ENCODE measurements around the gene C2orf81. TPM values are rescaled to one million over a fixed set of nuclear protein-coding genes. Genes with fewer than 3 reads are reported as not detected.

Gene C2orf81
- total and polyA plus RNA-seq, 12 donors: 0.36 to 7.1 (median 1.8) TPM

GRCh38 chr2:74381751-74382150 lies 39.7 kb downstream of the C2orf81 start:
- WGBS, 4 donors: 89 to 100% (median 95%) methylated on average over 3 of the region's 3 CpGs
- peaks cover 21 to 61% of the 10 kb centered on the region in 2 donors for H3K4me1 ChIP-seq (replicated peaks in 1 of 2)

DNA sequence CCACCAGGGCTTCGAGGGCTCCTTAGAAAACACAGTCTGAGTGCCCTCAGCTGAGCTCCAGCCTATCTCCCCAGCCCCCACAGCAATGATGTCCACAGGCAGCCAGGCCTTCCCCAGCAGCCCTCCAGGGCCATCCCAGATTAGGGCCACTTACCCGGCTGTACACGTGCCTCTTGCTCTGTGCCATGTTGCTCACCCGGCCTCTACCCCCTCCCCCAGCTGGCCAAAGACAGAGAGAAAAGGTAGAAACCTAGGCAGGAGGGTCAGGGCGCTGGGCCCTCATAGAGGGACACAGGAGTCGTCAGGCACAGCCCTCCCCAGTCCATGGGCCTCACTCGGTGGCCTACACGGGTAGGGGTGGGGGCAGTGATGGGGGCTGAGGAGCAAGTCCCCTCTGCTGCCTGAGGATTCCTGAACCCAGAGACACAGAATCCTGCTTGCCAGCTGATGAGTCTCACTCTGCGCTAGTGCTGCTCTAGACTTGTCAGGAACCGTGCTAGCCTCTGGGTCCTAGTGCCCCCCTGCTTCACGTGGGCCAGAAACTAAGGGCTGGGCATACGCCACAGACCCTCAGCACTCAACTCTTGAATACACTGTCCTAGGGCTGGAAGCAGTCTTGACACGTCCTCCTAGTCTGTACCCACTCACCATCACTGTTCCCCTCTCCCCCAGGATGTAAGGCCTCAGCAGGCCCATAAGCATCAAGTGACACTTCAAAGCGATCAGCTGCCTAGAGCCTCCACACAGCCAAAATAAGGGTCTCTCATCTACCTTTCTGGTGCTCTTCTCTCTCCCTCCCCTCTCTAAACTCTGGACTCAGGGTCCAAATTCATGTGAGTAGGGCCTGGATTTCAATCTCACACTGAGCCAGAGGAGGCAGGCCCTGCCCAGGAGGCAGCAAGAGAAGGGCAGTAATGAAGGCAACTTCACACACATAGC lies 41.3 kb downstream of the C2orf81 start, which contains the start of gene DCTN1:
TSS of gene DCTN1 (minus strand) at position 461 of the 939 bp plus-strand sequence. CDS start at position 187, 274 bp downstream.
- peaks cover 21 to 51% of the 10 kb centered on the region in 2 donors for H3K4me1 ChIP-seq (replicated peaks in 1 of 2)
- TF ChIP-seq, protein P1, sequence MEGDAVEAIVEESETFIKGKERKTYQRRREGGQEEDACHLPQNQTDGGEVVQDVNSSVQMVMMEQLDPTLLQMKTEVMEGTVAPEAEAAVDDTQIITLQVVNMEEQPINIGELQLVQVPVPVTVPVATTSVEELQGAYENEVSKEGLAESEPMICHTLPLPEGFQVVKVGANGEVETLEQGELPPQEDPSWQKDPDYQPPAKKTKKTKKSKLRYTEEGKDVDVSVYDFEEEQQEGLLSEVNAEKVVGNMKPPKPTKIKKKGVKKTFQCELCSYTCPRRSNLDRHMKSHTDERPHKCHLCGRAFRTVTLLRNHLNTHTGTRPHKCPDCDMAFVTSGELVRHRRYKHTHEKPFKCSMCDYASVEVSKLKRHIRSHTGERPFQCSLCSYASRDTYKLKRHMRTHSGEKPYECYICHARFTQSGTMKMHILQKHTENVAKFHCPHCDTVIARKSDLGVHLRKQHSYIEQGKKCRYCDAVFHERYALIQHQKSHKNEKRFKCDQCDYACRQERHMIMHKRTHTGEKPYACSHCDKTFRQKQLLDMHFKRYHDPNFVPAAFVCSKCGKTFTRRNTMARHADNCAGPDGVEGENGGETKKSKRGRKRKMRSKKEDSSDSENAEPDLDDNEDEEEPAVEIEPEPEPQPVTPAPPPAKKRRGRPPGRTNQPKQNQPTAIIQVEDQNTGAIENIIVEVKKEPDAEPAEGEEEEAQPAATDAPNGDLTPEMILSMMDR (IDR thresholded peaks at IDR 0.05): no peak
- TF ChIP-seq POLR2A (IDR thresholded peaks at IDR 0.05): peak in 1 of 2 donors; percentile 62
- H3K9me3 ChIP-seq (replicated peaks in 1 of 3): no peaks in the 10 kb centered on the region
- no peaks in the 10 kb centered on the region for H3K27me3 ChIP-seq
- peak; percentile 70 to 82 (median 78) for DNase-seq
- peak within 1 kb of the TSS in 3 of 5 donors; percentile 61 to 84 (median 83) for H3K27ac ChIP-seq
- peaks cover 0 to 18% of the 10 kb centered on the region in 2 donors for H3K36me3 ChIP-seq (replicated peaks in 1 of 2)
- WGBS, 4 donors: 20 to 39% (median 27%) methylated on average over 10 to 14 of the region's 14 CpGs
- intact Hi-C loops (cut with DNase I): no loop called here
- peak within 1 kb of the TSS in 2 of 4 donors; percentile 26 to 43 for H3K4me3 ChIP-seq

More at GRCh38 chr2:74381751-74382150, 39.7 kb downstream of the C2orf81 start:
- no peak overlapping the region for H3K27ac ChIP-seq
- intact Hi-C loops (cut with DNase I): no loop called here
- H3K36me3 ChIP-seq (replicated peaks in 1 of 2): peaks cover 0 to 18% of the 10 kb centered on the region in 2 donors
- DNase-seq: no peak
- no peaks in the 10 kb centered on the region for H3K9me3 ChIP-seq (replicated peaks in 1 of 3)
- TF ChIP-seq, protein P1 (IDR thresholded peaks at IDR 0.05): no peak
- no peaks in the 10 kb centered on the region for H3K27me3 ChIP-seq
- H3K4me3 ChIP-seq: no peak overlapping the region

DNA sequence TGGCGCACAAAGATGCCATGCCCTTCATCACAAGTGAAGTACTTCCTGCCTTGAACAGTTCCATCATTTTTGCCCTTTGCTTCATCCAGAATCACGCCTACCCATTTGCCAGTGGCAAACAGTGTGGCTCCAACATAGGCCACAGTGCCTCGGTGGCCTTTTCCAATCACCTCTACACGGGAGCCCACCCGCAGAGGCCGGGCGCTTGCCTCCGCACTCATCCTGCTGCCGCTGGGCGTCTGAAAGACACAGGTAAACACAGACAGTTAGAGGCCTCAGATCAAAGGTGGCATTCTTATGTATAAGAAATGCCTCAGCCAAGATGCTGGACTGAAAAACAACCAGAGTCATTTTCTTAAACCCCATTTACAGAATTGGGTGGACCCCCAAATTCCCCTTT lies 43.4 kb downstream of the C2orf81 start:
- Histone ChIP-seq H3K27ac (no peak overlapping the region), H3K4me1 (replicated peaks in 1 of 2) (peaks cover 21 to 55% of the 10 kb centered on the region in 2 donors), H3K27me3 (no peaks in the 10 kb centered on the region), H3K36me3 (replicated peaks in 1 of 2) (peaks cover 0 to 18% of the 10 kb centered on the region in 2 donors), H3K9me3 (replicated peaks in 1 of 3) (no peaks in the 10 kb centered on the region), H3K4me3 (no peak overlapping the region)
- no peak for TF ChIP-seq POLR2A (IDR thresholded peaks at IDR 0.05)
- TF ChIP-seq, protein P1 (IDR thresholded peaks at IDR 0.05): no peak
- no peak for DNase-seq
- WGBS, 4 donors: 92 to 96% (median 94%) methylated on average over 10 of the region's 10 CpGs
- intact Hi-C loops (cut with DNase I): no loop called here

DNA sequence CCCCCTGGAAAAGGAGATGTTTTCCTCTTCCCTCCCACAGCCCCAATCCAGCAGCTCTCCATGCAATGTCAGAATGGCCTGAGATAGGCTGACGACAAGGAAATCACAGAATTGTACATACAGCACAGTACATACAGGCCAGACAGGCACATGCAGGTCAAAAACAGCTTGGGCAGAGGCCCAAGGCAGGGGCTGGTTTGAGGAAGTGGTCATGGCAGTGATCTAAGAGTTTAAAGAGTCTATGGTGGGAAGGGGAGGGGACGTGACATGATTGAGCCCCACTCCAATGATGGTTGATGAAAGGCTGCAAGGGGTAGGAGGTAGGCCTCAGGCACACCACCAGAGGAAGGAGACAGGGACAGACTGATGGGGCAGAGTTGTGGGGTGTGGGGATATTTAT lies 45.6 kb downstream of the C2orf81 start:
- H3K4me3 ChIP-seq: no peak overlapping the region
- TF ChIP-seq POLR2A (IDR thresholded peaks at IDR 0.05): no peak
- TF ChIP-seq, protein P1 (IDR thresholded peaks at IDR 0.05): no peak
- no peaks in the 10 kb centered on the region for H3K9me3 ChIP-seq (replicated peaks in 1 of 3)
- intact Hi-C loops (cut with DNase I): no loop called here
- no peak overlapping the region for H3K27ac ChIP-seq
- no peaks in the 10 kb centered on the region for H3K27me3 ChIP-seq
- WGBS, 4 donors: 85 to 100% (median 89%) methylated on average over 2 of the region's 2 CpGs
- H3K4me1 ChIP-seq (replicated peaks in 1 of 2): peaks cover 16 to 47% of the 10 kb centered on the region in 2 donors
- peaks cover 0 to 25% of the 10 kb centered on the region in 2 donors for H3K36me3 ChIP-seq (replicated peaks in 1 of 2)
- DNase-seq: no peak

Measured in adrenal gland (tissue), 12 donors.